Measurements from ENCODE around the gene RUNX2. TPM values are rescaled to one million over a fixed set of nuclear protein-coding genes. Genes with fewer than 3 reads are reported as not detected.

The RUNX2 gene
- polyA plus RNA-seq, 1 donor from 2014 or later: not detected

DNA sequence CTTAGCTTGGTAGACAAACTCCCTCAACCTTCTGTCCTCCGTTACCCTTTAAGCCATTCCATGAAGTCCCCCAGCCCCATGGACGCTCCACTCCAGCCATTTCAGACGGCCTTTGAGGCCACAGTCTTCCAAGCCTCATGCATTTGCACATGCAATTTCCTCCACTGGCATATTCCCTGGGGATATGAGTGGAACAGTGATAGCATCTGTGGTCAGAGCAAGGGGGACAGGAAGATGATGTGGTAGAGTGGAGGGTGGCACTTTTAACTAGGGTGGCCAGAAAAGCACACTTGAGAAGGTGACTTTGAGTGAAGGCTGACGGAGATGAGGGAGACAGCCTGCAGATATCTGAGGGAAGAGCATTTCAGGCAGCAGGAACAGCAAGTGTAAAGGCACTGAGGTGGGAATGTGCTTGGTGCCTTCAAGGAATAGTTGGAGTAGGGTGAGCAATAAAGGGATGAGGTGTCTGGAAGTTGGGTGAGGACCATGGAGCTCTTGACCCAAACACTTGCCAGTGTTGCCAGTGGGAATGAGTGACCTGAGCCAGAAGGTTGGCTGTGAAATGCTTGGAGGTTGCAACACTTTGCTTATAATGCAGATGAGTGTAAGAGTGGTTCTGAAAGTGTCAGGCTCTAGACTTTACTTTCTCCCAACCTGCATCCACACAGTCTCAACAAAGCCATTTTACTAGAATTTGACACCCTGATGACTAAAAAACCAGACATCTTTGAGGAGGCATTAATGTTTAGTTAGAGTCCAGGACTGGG lies 325.2 kb downstream of the RUNX2 start:
- Histone ChIP-seq H3K4me3 (ENCODE audit: low read length) (no peak overlapping the region), H3K27ac (ENCODE audit: low read length) (no peak overlapping the region), H3K9me3 (ENCODE audit: low read length) (no peaks in the 10 kb centered on the region), H3K9me2 (ENCODE audit: insufficient read depth, low read length) (no peaks in the 10 kb centered on the region), H3K36me3 (ENCODE audit: insufficient read depth, low read length) (no peaks in the 10 kb centered on the region), H3K4me2 (ENCODE audit: low read length) (no peak overlapping the region), H3F3A (ENCODE audit: insufficient read depth, low read length, poor library complexity, severe bottlenecking) (no peaks in the 10 kb centered on the region), H3K79me2 (replicated peaks; ENCODE audit: insufficient read depth, low read length) (no peaks in the 10 kb centered on the region), H2AFZ (ENCODE audit: low read depth, low read length) (no peak overlapping the region), H3K9ac (ENCODE audit: low read length) (no peak overlapping the region), H4K20me1 (ENCODE audit: insufficient read depth) (no peaks in the 10 kb centered on the region), H3K27me3 (ENCODE audit: insufficient read depth, low read depth, low read length) (no peaks in the 10 kb centered on the region)
- TF ChIP-seq POLR2AphosphoS5 (IDR thresholded peaks at IDR 0.05): no peak
- no peak for TF ChIP-seq MXI1 (conservative IDR thresholded peaks at IDR 0.05; ENCODE audit: poor library complexity, severe bottlenecking)
- TF ChIP-seq, protein P1, sequence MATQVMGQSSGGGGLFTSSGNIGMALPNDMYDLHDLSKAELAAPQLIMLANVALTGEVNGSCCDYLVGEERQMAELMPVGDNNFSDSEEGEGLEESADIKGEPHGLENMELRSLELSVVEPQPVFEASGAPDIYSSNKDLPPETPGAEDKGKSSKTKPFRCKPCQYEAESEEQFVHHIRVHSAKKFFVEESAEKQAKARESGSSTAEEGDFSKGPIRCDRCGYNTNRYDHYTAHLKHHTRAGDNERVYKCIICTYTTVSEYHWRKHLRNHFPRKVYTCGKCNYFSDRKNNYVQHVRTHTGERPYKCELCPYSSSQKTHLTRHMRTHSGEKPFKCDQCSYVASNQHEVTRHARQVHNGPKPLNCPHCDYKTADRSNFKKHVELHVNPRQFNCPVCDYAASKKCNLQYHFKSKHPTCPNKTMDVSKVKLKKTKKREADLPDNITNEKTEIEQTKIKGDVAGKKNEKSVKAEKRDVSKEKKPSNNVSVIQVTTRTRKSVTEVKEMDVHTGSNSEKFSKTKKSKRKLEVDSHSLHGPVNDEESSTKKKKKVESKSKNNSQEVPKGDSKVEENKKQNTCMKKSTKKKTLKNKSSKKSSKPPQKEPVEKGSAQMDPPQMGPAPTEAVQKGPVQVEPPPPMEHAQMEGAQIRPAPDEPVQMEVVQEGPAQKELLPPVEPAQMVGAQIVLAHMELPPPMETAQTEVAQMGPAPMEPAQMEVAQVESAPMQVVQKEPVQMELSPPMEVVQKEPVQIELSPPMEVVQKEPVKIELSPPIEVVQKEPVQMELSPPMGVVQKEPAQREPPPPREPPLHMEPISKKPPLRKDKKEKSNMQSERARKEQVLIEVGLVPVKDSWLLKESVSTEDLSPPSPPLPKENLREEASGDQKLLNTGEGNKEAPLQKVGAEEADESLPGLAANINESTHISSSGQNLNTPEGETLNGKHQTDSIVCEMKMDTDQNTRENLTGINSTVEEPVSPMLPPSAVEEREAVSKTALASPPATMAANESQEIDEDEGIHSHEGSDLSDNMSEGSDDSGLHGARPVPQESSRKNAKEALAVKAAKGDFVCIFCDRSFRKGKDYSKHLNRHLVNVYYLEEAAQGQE (IDR thresholded peaks at IDR 0.05; ENCODE audit: borderline replicate concordance): no peak
- TF ChIP-seq SMC3 (conservative IDR thresholded peaks at IDR 0.05; ENCODE audit: poor library complexity): no peak
- TF ChIP-seq, protein P2, sequence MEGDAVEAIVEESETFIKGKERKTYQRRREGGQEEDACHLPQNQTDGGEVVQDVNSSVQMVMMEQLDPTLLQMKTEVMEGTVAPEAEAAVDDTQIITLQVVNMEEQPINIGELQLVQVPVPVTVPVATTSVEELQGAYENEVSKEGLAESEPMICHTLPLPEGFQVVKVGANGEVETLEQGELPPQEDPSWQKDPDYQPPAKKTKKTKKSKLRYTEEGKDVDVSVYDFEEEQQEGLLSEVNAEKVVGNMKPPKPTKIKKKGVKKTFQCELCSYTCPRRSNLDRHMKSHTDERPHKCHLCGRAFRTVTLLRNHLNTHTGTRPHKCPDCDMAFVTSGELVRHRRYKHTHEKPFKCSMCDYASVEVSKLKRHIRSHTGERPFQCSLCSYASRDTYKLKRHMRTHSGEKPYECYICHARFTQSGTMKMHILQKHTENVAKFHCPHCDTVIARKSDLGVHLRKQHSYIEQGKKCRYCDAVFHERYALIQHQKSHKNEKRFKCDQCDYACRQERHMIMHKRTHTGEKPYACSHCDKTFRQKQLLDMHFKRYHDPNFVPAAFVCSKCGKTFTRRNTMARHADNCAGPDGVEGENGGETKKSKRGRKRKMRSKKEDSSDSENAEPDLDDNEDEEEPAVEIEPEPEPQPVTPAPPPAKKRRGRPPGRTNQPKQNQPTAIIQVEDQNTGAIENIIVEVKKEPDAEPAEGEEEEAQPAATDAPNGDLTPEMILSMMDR (IDR thresholded peaks at IDR 0.05; ENCODE audit: poor library complexity, severe bottlenecking): no peak
- no peak for TF ChIP-seq TAF1 (IDR thresholded peaks at IDR 0.05; ENCODE audit: low read depth)

DNA sequence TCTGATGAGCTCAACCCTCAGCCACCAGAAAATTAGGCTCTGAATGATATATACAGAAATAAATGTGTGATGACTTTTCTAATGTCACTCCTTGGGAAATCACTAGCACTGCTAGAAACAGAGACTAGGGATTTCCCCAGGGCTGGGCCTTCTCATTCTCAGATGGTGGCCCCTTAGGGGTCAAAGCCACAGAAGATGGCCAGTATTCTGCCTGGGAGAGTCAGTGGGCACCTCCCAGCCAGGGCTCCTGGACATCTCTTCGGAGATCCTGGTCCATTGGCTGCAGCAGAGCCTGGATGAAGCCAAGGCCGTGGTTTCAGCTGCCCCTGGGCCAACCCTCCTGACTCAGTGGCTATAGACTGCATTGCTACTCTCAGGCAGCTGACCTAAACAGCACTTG lies 326.5 kb downstream of the RUNX2 start:
- Histone ChIP-seq H3K36me3 (ENCODE audit: insufficient read depth, low read length) (no peaks in the 10 kb centered on the region), H3F3A (ENCODE audit: insufficient read depth, low read length, poor library complexity, severe bottlenecking) (no peaks in the 10 kb centered on the region), H4K20me1 (ENCODE audit: insufficient read depth) (no peaks in the 10 kb centered on the region), H3K9ac (ENCODE audit: low read length) (no peak overlapping the region), H3K9me3 (ENCODE audit: low read length) (no peaks in the 10 kb centered on the region), H3K27me3 (ENCODE audit: insufficient read depth, low read depth, low read length) (no peaks in the 10 kb centered on the region), H3K9me2 (ENCODE audit: insufficient read depth, low read length) (no peaks in the 10 kb centered on the region), H3K4me3 (ENCODE audit: low read length) (no peak overlapping the region), H3K4me2 (ENCODE audit: low read length) (no peak overlapping the region), H3K79me2 (replicated peaks; ENCODE audit: insufficient read depth, low read length) (no peaks in the 10 kb centered on the region), H2AFZ (ENCODE audit: low read depth, low read length) (no peak overlapping the region), H3K27ac (ENCODE audit: low read length) (no peak overlapping the region)
- TF ChIP-seq SMC3 (conservative IDR thresholded peaks at IDR 0.05; ENCODE audit: poor library complexity) (no peak), RAD21 (conservative IDR thresholded peaks at IDR 0.05) (no peak), MXI1 (conservative IDR thresholded peaks at IDR 0.05; ENCODE audit: poor library complexity, severe bottlenecking) (no peak), EP300 (conservative IDR thresholded peaks at IDR 0.05; ENCODE audit: poor library complexity, severe bottlenecking) (no peak), TAF1 (IDR thresholded peaks at IDR 0.05; ENCODE audit: low read depth) (no peak), POLR2AphosphoS5 (IDR thresholded peaks at IDR 0.05) (no peak), EZH2 (IDR thresholded peaks at IDR 0.05; ENCODE audit: borderline replicate concordance, insufficient read depth, low read length, poor library complexity, severe bottlenecking) (no peak)
- TF ChIP-seq, protein P1 (IDR thresholded peaks at IDR 0.05; ENCODE audit: borderline replicate concordance): no peak
- TF ChIP-seq, protein P2 (IDR thresholded peaks at IDR 0.05; ENCODE audit: poor library complexity, severe bottlenecking): no peak
